Left renal pelvis (tissue), 4 donors: Measurements from ENCODE around the gene MARVELD1. TPM values are rescaled to one million over a fixed set of nuclear protein-coding genes. Genes with fewer than 3 reads are reported as not detected.
"Not testable (repeated sequence)": the region's sequence is repeated elsewhere in the genome, so short reads cannot be mapped to it uniquely, and the experiment has no call there.

Experiments used
- DNase-seq, 4 donors: peaks; one replicate each; pipeline ENCODE4 v3.0.0-alpha.2; 2013; ENCODE audit warnings: low read depth in 4 of 4, low spot score in 3 of 4
- polyA plus RNA-seq, 4 donors: library from polyadenylated mRNA; unstranded; fragments of 120-200 nt; gene quantifications; one replicate each; pipeline ENCODE4 v1.2.1, GENCODE V29; 2013; ENCODE audit not compliant: insufficient read length in 4 of 4

MARVELD1 gene
- polyA plus RNA-seq, 4 donors, result 46.5 to 121 (median 49.1) TPM

- no peak for DNase-seq
Observed at GRCh38 chr10:97689559-97690020, 23.9 kb upstream of the MARVELD1 start.

- DNase-seq, result no peak
Observed at GRCh38 chr10:97690133-97690532, 23.4 kb upstream of the MARVELD1 start.

GRCh38 chr10:97698072-97698655 is 15.4 kb upstream of the MARVELD1 start:
- not testable (repeated sequence) for DNase-seq

- DNase-seq, result peak in 1 of 4 donors; percentile 49
Observed at GRCh38 chr10:97701438-97702069, 12.0 kb upstream of the MARVELD1 start.

GRCh38 chr10:97703398-97704067 is 10.0 kb upstream of the MARVELD1 start:
- DNase-seq, result no peak

GRCh38 chr10:97704341-97704740 is 9.2 kb upstream of the MARVELD1 start:
- DNase-seq, result no peak

- no peak for DNase-seq
Observed at GRCh38 chr10:97705006-97705670, 8.4 kb upstream of the MARVELD1 start.

- no peak for DNase-seq
Observed at GRCh38 chr10:97707134-97707861, 6.2 kb upstream of the MARVELD1 start.

- no peak for DNase-seq
Observed at GRCh38 chr10:97708167-97708566, 5.4 kb upstream of the MARVELD1 start.

- DNase-seq, result peak in 1 of 4 donors; percentile 57
Observed at GRCh38 chr10:97708976-97709946, 4.3 kb upstream of the MARVELD1 start.

- DNase-seq, result no peak
Observed at GRCh38 chr10:97711640-97712572, 1.6 kb upstream of the MARVELD1 start.

GRCh38 chr10:97713826-97714400 is 383 bp downstream of the MARVELD1 start:
- peak in 3 of 4 donors; percentile 48 to 61 (median 60) for DNase-seq

- peak in 2 of 4 donors; percentile 53 for DNase-seq
Observed at GRCh38 chr10:97714401-97715258, 1.1 kb downstream of the MARVELD1 start.

GRCh38 chr10:97715259-97715874 is 1.8 kb downstream of the MARVELD1 start:
- no peak for DNase-seq

GRCh38 chr10:97717627-97718026 is 4.1 kb downstream of the MARVELD1 start:
- DNase-seq, result no peak

- DNase-seq, result no peak
Observed at GRCh38 chr10:97718178-97718577, 4.6 kb downstream of the MARVELD1 start.
